Measurements from ENCODE around the gene PNPLA6. TPM values are rescaled to one million over a fixed set of nuclear protein-coding genes. Genes with fewer than 3 reads are reported as not detected.

The PNPLA6 gene
- total RNA-seq, 1 experiment from 2014 or later = 121 TPM

GRCh38 chr19:7516878-7517277 is 18.6 kb upstream of the PNPLA6 start:
- TF ChIP-seq CTCF (conservative IDR thresholded peaks at IDR 0.05) (no peak), EZH2 (IDR thresholded peaks at IDR 0.05; ENCODE audit: low read depth) (no peak)
- Histone ChIP-seq H3K79me2 (ENCODE audit: low read depth) (peaks cover 9% of the 10 kb centered on the region; the same call in 1 of the 2 replicates), H3K9me2 (ENCODE audit: insufficient read depth) (no peaks in the 10 kb centered on the region), H4K20me1 (ENCODE audit: insufficient read depth) (no peaks in the 10 kb centered on the region), H3K4me1 (replicated peaks; ENCODE audit: insufficient read depth) (peaks cover 22% of the 10 kb centered on the region), H3K9me3 (ENCODE audit: insufficient read depth, low read depth) (no peaks in the 10 kb centered on the region), H3F3A (ENCODE audit: insufficient read depth, low read depth) (peaks cover 42% of the 10 kb centered on the region), H3K27me3 (ENCODE audit: insufficient read depth, low read depth) (no peaks in the 10 kb centered on the region), H3K4me2 (peak overlapping the region; percentile 100), H2AFZ (no peak overlapping the region; the same call in 1 of the 2 replicates), H3K36me3 (ENCODE audit: low read depth) (no peaks in the 10 kb centered on the region), H3K4me3 (peak overlapping the region; percentile 72), H3K27ac (no peak overlapping the region)
- intact Hi-C loops (cut with micrococcal nuclease; ENCODE audit: unreplicated experiment) = no loop called here
- BruUV-seq (replicated peaks) = no TSS peak
- ChIA-PET POLR2A (ENCODE audit: unreplicated experiment) (no interaction called here), CTCF (no interaction called here)
- no peak for DNase-seq

DNA sequence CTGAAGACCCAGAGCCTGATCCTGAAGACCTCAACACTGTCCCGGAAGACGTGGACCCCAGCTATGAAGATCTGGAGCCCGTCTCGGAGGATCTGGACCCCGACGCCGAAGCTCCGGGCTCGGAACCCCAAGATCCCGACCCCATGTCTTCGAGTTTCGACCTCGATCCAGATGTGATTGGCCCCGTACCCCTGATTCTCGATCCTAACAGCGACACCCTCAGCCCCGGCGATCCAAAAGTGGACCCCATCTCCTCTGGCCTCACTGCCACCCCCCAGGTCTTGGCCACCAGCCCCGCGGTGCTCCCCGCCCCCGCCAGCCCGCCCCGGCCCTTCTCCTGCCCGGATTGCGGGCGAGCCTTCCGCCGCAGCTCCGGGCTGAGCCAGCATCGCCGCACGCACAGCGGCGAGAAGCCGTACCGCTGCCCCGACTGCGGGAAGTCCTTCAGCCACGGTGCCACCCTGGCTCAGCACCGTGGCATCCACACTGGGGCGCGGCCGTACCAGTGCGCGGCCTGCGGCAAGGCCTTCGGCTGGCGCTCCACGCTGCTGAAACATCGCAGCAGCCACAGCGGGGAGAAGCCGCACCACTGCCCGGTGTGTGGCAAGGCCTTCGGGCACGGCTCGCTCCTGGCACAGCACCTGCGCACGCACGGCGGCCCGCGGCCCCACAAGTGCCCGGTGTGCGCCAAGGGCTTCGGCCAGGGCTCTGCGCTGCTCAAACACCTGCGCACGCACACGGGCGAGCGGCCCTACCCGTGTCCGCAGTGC is 16.0 kb upstream of the PNPLA6 start:
- TF ChIP-seq EZH2 (IDR thresholded peaks at IDR 0.05; ENCODE audit: low read depth) (no peak), CTCF (conservative IDR thresholded peaks at IDR 0.05) (no peak)
- Histone ChIP-seq H3K27ac (no peak overlapping the region), H3K4me2 (no peak overlapping the region), H3F3A (ENCODE audit: insufficient read depth, low read depth) (peaks cover 42% of the 10 kb centered on the region), H3K9me3 (ENCODE audit: insufficient read depth, low read depth) (no peaks in the 10 kb centered on the region), H4K20me1 (ENCODE audit: insufficient read depth) (no peaks in the 10 kb centered on the region), H3K27me3 (ENCODE audit: insufficient read depth, low read depth) (no peaks in the 10 kb centered on the region), H3K36me3 (ENCODE audit: low read depth) (no peaks in the 10 kb centered on the region), H3K4me1 (replicated peaks; ENCODE audit: insufficient read depth) (peaks cover 25% of the 10 kb centered on the region), H3K4me3 (no peak overlapping the region), H3K79me2 (ENCODE audit: low read depth) (peaks cover 16% of the 10 kb centered on the region; the same call in 1 of the 2 replicates), H3K9me2 (ENCODE audit: insufficient read depth) (no peaks in the 10 kb centered on the region), H2AFZ (no peak overlapping the region)
- intact Hi-C loops (cut with micrococcal nuclease; ENCODE audit: unreplicated experiment) = no loop called here
- no peak for DNase-seq
- BruUV-seq (replicated peaks) = no TSS peak
- CTCF ChIA-PET = no interaction called here
- POLR2A ChIA-PET (ENCODE audit: unreplicated experiment) = interaction anchor here (0.6 kb wide), 1 partner anchor 660 kb away, joined by 4 read pairs; no protein-coding TSS in a partner anchor

DNA sequence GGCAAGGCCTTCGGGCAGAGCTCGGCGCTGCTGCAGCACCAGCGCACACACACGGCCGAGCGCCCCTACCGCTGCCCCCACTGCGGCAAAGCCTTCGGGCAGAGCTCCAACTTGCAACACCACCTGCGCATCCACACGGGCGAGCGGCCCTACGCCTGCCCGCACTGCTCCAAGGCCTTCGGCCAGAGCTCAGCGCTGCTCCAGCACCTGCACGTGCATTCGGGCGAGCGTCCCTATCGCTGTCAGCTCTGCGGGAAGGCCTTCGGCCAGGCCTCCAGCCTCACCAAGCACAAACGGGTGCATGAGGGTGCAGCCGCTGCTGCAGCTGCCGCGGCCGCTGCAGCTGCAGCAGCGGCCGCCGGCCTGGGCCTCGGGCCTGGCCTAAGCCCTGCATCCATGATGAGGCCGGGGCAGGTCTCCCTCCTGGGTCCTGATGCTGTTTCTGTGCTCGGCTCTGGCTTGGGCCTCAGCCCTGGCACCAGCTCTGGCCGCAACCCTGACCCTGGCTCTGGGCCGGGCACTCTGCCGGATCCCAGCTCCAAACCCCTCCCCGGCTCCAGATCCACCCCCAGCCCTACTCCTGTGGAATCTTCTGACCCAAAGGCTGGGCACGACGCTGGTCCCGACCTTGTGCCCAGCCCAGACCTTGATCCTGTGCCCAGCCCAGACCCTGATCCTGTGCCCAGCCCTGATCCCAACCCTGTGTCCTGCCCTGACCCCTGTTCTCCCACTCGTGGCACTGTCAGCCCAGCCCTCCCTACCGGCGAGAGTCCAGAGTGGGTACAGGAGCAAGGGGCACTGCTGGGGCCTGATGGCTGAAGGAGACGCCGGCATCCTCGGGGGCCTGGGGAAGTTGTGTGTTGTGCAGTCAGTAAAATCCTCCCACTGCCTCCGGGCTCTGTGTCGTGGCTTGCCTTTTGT is 15.1 kb upstream of the PNPLA6 start:
- CTCF ChIA-PET = no interaction called here
- no peaks in the 10 kb centered on the region for H3K36me3 ChIP-seq (ENCODE audit: low read depth)
- H3F3A ChIP-seq (ENCODE audit: insufficient read depth, low read depth) = peaks cover 42% of the 10 kb centered on the region
- no peak overlapping the region for H3K4me3 ChIP-seq
- no peak for DNase-seq
- no peaks in the 10 kb centered on the region for H4K20me1 ChIP-seq (ENCODE audit: insufficient read depth)
- peaks cover 16% of the 10 kb centered on the region; the same call in 1 of the 2 replicates for H3K79me2 ChIP-seq (ENCODE audit: low read depth)
- H3K9me2 ChIP-seq (ENCODE audit: insufficient read depth) = no peaks in the 10 kb centered on the region
- H3K4me1 ChIP-seq (replicated peaks; ENCODE audit: insufficient read depth) = peaks cover 24% of the 10 kb centered on the region
- POLR2A ChIA-PET (ENCODE audit: unreplicated experiment) = interaction anchor here (0.6 kb wide), 2 partner anchors 95 to 659 kb away, joined by 3 to 4 read pairs; no protein-coding TSS in a partner anchor
- H3K9me3 ChIP-seq (ENCODE audit: insufficient read depth, low read depth) = no peaks in the 10 kb centered on the region
- intact Hi-C loops (cut with micrococcal nuclease; ENCODE audit: unreplicated experiment) = no loop called here
- BruUV-seq (replicated peaks) = no TSS peak
- no peak overlapping the region for H2AFZ ChIP-seq
- TF ChIP-seq CTCF (conservative IDR thresholded peaks at IDR 0.05) (no peak), EZH2 (IDR thresholded peaks at IDR 0.05; ENCODE audit: low read depth) (no peak)
- no peak overlapping the region for H3K27ac ChIP-seq
- H3K4me2 ChIP-seq = no peak overlapping the region
- H3K27me3 ChIP-seq (ENCODE audit: insufficient read depth, low read depth) = no peaks in the 10 kb centered on the region

All from PC-9 (cell line).